GM12878 (cell line): Measurements from ENCODE around the gene LARGE1. TPM values are rescaled to one million over a fixed set of nuclear protein-coding genes. Genes with fewer than 3 reads are reported as not detected.

Experiments
- ATAC-seq: fragments of 200-7000 bp; cut with Tn5 transposase; 3 replicates; pipeline ENCODE4 v1.9.1; 2020; ENCODE audit warnings: mild to moderate bottlenecking, moderate library complexity
- BruUV-seq: library from RNA; stranded (reverse); fragments of 400-500 nt; replicated peaks from 2 replicates; lab custom pipeline; 2021; lab: Mats Ljungman, UMichigan
- CTCF ChIA-PET: fragments of 300-600 bp; sonication (Branson Sonifier 250); formaldehyde crosslinking; extraction: SDS; loops from one replicate; lab custom pipeline; 2021; ENCODE audit warnings: inconsistent platforms; lab: Yijun Ruan, JAX
- POLR2A ChIA-PET: fragments of 350-600 bp; formaldehyde crosslinking; extraction: SDS; loops from one replicate; lab custom pipeline; 2021; ENCODE audit warnings: inconsistent platforms; lab: Charles Lee
- RAD21 ChIA-PET: fragments of 300-600 bp; sonication (Branson Sonifier 250); formaldehyde crosslinking; loops from one replicate; lab custom pipeline; 2023; ENCODE audit warnings: antibody characterized with exemption; ENCODE audit not compliant: unreplicated experiment; lab: Charles Lee
- SMC1A ChIA-PET: fragments of 300-600 bp; sonication (Branson Sonifier 250); formaldehyde crosslinking; loops from one replicate; lab custom pipeline; 2023; ENCODE audit not compliant: unreplicated experiment, uncharacterized antibody; lab: Charles Lee
- DNase-seq: peaks from one replicate; pipeline ENCODE4 v3.0.0-alpha.2; 2011; ENCODE audit warnings: low read depth, low spot score
- FAIRE-seq: peaks from 3 replicates; lab custom pipeline; 2011; peaks lifted over from hg19 to GRCh38; lab: Jason Lieb, UNC
- H2AFZ ChIP-seq: 2 replicates; pipeline ENCODE4 v1.6.0; 2011; ENCODE audit warnings: low read depth, low read length, control low read depth; ENCODE audit not compliant: control insufficient read depth
- H3K27ac ChIP-seq: 2 replicates; pipeline ENCODE4 v1.5.1; 2011; ENCODE audit warnings: control low read depth; ENCODE audit not compliant: control insufficient read depth, insufficient read depth
- H3K27me3 ChIP-seq, 2 experiments: replicated peaks in 1 of 2; 2 replicates each; pipeline versions ENCODE4 v1.6.0 to v1.6.1; 2011; ENCODE audit warnings: low read length in 1 of 2; ENCODE audit not compliant: control insufficient read depth in 2 of 2, insufficient read depth in 2 of 2
- H3K36me3 ChIP-seq, 2 experiments: 2 replicates each; pipeline ENCODE4 v1.5.1; 2011; ENCODE audit warnings: low read length in 1 of 2; ENCODE audit not compliant: control insufficient read depth in 2 of 2, insufficient read depth in 2 of 2
- H3K4me1 ChIP-seq: 2 replicates; pipeline ENCODE4 v1.6.1; 2011; ENCODE audit warnings: mild to moderate bottlenecking, low read length, moderate library complexity, mixed read lengths; ENCODE audit not compliant: control insufficient read depth, insufficient read depth
- H3K4me2 ChIP-seq: 2 replicates; pipeline ENCODE4 v1.6.0; 2011; ENCODE audit warnings: control low read depth; ENCODE audit not compliant: control insufficient read depth, insufficient read depth
- H3K4me3 ChIP-seq: fragments of 200-600 bp; sonication (generic); 2 replicates; pipeline ENCODE4 v1.5.1; 2016
- H3K79me2 ChIP-seq: 2 replicates; pipeline ENCODE4 v1.6.0; 2011; ENCODE audit warnings: low read length; ENCODE audit not compliant: control insufficient read depth, insufficient read depth
- H3K9ac ChIP-seq: 2 replicates; pipeline ENCODE4 v1.8.0; 2011; ENCODE audit warnings: low read length, control low read depth, mixed read lengths; ENCODE audit not compliant: control insufficient read depth, insufficient read depth
- H3K9me3 ChIP-seq: replicated peaks from 3 replicates; pipeline ENCODE4 v1.5.1; 2011; ENCODE audit warnings: mild to moderate bottlenecking, low read length; ENCODE audit not compliant: control insufficient read depth, insufficient read depth
- H4K20me1 ChIP-seq: 2 replicates; pipeline ENCODE4 v1.6.0; 2011; ENCODE audit not compliant: control insufficient read depth, insufficient read depth
- BACH1 ChIP-seq: fragments of 450-650 bp; IDR thresholded peaks from 2 replicates; pipeline ENCODE4 v1.6.1; 2017; ENCODE audit warnings: mild to moderate bottlenecking, borderline replicate concordance
- BMI1 ChIP-seq: fragments of 450-650 bp; IDR thresholded peaks from 2 replicates; pipeline ENCODE4 v1.6.1; 2016; ENCODE audit warnings: mild to moderate bottlenecking, moderate library complexity, borderline replicate concordance
- BRCA1 ChIP-seq: IDR thresholded peaks from 2 replicates; pipeline ENCODE4 v1.6.1; 2011; ENCODE audit warnings: low read depth, low read length, improper control_type of control experiment
- GATAD2B ChIP-seq: fragments of 450-650 bp; conservative IDR thresholded peaks from 2 replicates; pipeline ENCODE4 v1.6.1; 2017; ENCODE audit warnings: low read depth, mild to moderate bottlenecking, moderate library complexity
- HDAC6 ChIP-seq: fragments of 200-600 bp; sonication (generic); IDR thresholded peaks from one replicate; pipeline ENCODE4 v1.8.0; 2017; ENCODE audit warnings: antibody characterized with exemption; ENCODE audit not compliant: unreplicated experiment
- JUND ChIP-seq: IDR thresholded peaks from 2 replicates; pipeline ENCODE4 v1.6.1; 2012; ENCODE audit warnings: low read depth, mild to moderate bottlenecking, low read length, improper control_type of control experiment, moderate library complexity
- LARP7 ChIP-seq: fragments of 450-650 bp; IDR thresholded peaks from 2 replicates; pipeline ENCODE4 v1.6.1; 2017; ENCODE audit warnings: mild to moderate bottlenecking
- WGBS: methylation state at CpG from one replicate; pipeline ENCODE4 v1.1.6; 2016; ENCODE audit warnings: low lambda C conversion rate; ENCODE audit not compliant: insufficient replicate concordance, insufficient coverage; ENCODE audit errors: missing lambda C conversion rate; 5-methylcytosine and 5-hydroxymethylcytosine counted together
- in situ Hi-C: fragments of 300-500 bp; cut with MboI; formaldehyde crosslinking; loops from 9 replicates; pipeline ENCODE4 v1.14.3; 2018; ENCODE audit warnings: mixed read lengths
- intact Hi-C: fragments of 100-400 bp; cut with micrococcal nuclease; formaldehyde crosslinking; loops from one replicate; pipeline ENCODE4 v1.14.2; 2022; ENCODE audit not compliant: unreplicated experiment
- polyA plus RNA-seq, 11 experiments: library from polyadenylated mRNA; depleted of rRNA in 4 of 11; unstranded in 6 of 11; stranded (reverse) in 5 of 11; fragments of >200 nt; fragmentation: Nextera tagmentation in 4 of 11; fragmentation: Illumina TruSeq in 1 of 11; extraction: Ambion mirVana in 4 of 11; extraction: Trizol in 1 of 11; gene quantifications; 1 replicate in 1 of 11; 2 replicates in 10 of 11; pipeline versions ENCODE4 v1.2.1 to v1.2.3, GENCODE V29; 2011 to 2016; ENCODE audit warnings: inconsistent platforms in 2 of 11, missing spikeins in 2 of 11, low read depth in 1 of 11
- total RNA-seq, 4 experiments: library from RNA; depleted of rRNA in 3 of 4; stranded (reverse); fragments of >200 nt in 3 of 4; fragmentation: Illumina TruSeq in 1 of 4; extraction: Trizol in 1 of 4; gene quantifications; 2 replicates each; pipeline versions ENCODE4 v1.2.1 to v1.2.3, GENCODE V29; 2013 to 2021
- TF ChIP-seq, protein P1 (sequence below): fragments of 450-650 bp; IDR thresholded peaks from 2 replicates; pipeline ENCODE4 v1.6.1; 2016; ENCODE audit warnings: mild to moderate bottlenecking
- TF ChIP-seq, protein P2 (sequence below): fragments of 450-650 bp; IDR thresholded peaks from 2 replicates; pipeline ENCODE4 v1.6.1; 2016; ENCODE audit warnings: mild to moderate bottlenecking, moderate library complexity, borderline replicate concordance
- TF ChIP-seq, protein P3 (sequence below), 3 experiments: IDR thresholded peaks in 2 of 3; conservative IDR thresholded peaks in 1 of 3; 2 replicates each; pipeline ENCODE4 v1.5.1; 2011; ENCODE audit warnings: low read depth in 3 of 3, low read length in 3 of 3, mild to moderate bottlenecking in 3 of 3, control low read depth in 2 of 3, moderate library complexity in 2 of 3, inconsistent platforms in 1 of 3, mixed read lengths in 1 of 3; ENCODE audit not compliant: control insufficient read depth in 2 of 3, insufficient read depth in 1 of 3; ENCODE audit errors: extremely low read depth in 1 of 3

The LARGE1 gene
- total and polyA plus RNA-seq, 10 of the 15 experiments (the other 5 are each of a cell fraction or from before 2014, with no cell fraction given) = 3.2 to 41.4 (median 17.3) TPM

DNA sequence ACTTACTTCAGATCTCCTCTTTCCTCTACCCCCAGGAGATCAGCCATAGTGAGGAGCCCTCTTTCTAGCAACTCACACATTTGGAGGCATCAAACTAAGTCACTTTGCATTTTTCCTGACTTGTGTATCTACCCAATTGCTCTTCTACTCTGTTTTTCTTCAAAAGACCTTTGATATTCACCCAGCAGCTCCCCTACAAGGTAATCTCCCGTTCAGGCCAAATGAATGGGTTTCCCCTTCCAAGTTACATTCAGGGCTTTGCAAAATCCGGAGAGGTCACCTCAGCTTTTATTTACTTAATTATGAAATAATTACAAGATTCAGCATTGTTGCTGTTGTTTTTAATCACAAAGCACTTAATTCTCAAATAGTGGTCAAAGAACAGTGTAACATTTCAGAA is 6.1 kb downstream of the LARGE1 start:
- Histone ChIP-seq H3K9me3 (no peaks in the 10 kb centered on the region; the same call in 2 of the 3 replicates), H3K27ac (no peak overlapping the region), H3K27me3 (no peaks in the 10 kb centered on the region), H3K4me1 (peaks cover 3% of the 10 kb centered on the region; the same call in 1 of the 2 replicates), H3K9ac (no peak overlapping the region), H3K4me3 (no peak overlapping the region), H4K20me1 (no peaks in the 10 kb centered on the region), H2AFZ (no peak overlapping the region), H3K36me3 (peaks cover 0 to 7% of the 10 kb centered on the region in 2 experiments; a peak in 1 of 4 replicates), H3K4me2 (no peak overlapping the region), H3K79me2 (peaks cover 45% of the 10 kb centered on the region)
- DNase-seq (no peak), ATAC-seq (no peak), FAIRE-seq (no peak)
- POLR2A ChIA-PET = interaction anchor here (0.8 kb wide), 1 partner anchor 17 kb away, joined by 3 read pairs; no protein-coding TSS in a partner anchor
- BruUV-seq = no TSS peak
- in situ Hi-C loops (loop anchor here (10.0 kb wide), 1 partner anchor 339 kb away; no protein-coding TSS in a partner anchor), intact Hi-C loops (loop anchor here (10.0 kb wide), 1 partner anchor 119 kb away; no protein-coding TSS in a partner anchor)
- SMC1A ChIA-PET = interaction anchor here (0.7 to 1.9 kb wide), 6 partner anchors 9 to 612 kb away, joined by 3 to 10 read pairs (median 3); no protein-coding TSS in a partner anchor
- TF ChIP-seq GATAD2B = no peak
- no peak for TF ChIP-seq BRCA1
- TF ChIP-seq, protein P1, sequence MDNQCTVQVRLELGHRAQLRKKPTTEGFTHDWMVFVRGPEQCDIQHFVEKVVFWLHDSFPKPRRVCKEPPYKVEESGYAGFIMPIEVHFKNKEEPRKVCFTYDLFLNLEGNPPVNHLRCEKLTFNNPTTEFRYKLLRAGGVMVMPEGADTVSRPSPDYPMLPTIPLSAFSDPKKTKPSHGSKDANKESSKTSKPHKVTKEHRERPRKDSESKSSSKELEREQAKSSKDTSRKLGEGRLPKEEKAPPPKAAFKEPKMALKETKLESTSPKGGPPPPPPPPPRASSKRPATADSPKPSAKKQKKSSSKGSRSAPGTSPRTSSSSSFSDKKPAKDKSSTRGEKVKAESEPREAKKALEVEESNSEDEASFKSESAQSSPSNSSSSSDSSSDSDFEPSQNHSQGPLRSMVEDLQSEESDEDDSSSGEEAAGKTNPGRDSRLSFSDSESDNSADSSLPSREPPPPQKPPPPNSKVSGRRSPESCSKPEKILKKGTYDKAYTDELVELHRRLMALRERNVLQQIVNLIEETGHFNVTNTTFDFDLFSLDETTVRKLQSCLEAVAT = no peak
- no peak for TF ChIP-seq BACH1
- TF ChIP-seq, protein P2, sequence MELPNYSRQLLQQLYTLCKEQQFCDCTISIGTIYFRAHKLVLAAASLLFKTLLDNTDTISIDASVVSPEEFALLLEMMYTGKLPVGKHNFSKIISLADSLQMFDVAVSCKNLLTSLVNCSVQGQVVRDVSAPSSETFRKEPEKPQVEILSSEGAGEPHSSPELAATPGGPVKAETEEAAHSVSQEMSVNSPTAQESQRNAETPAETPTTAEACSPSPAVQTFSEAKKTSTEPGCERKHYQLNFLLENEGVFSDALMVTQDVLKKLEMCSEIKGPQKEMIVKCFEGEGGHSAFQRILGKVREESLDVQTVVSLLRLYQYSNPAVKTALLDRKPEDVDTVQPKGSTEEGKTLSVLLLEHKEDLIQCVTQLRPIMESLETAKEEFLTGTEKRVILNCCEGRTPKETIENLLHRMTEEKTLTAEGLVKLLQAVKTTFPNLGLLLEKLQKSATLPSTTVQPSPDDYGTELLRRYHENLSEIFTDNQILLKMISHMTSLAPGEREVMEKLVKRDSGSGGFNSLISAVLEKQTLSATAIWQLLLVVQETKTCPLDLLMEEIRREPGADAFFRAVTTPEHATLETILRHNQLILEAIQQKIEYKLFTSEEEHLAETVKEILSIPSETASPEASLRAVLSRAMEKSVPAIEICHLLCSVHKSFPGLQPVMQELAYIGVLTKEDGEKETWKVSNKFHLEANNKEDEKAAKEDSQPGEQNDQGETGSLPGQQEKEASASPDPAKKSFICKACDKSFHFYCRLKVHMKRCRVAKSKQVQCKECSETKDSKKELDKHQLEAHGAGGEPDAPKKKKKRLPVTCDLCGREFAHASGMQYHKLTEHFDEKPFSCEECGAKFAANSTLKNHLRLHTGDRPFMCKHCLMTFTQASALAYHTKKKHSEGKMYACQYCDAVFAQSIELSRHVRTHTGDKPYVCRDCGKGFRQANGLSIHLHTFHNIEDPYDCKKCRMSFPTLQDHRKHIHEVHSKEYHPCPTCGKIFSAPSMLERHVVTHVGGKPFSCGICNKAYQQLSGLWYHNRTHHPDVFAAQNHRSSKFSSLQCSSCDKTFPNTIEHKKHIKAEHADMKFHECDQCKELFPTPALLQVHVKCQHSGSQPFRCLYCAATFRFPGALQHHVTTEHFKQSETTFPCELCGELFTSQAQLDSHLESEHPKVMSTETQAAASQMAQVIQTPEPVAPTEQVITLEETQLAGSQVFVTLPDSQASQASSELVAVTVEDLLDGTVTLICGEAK = no peak
- TF ChIP-seq, protein P3, sequence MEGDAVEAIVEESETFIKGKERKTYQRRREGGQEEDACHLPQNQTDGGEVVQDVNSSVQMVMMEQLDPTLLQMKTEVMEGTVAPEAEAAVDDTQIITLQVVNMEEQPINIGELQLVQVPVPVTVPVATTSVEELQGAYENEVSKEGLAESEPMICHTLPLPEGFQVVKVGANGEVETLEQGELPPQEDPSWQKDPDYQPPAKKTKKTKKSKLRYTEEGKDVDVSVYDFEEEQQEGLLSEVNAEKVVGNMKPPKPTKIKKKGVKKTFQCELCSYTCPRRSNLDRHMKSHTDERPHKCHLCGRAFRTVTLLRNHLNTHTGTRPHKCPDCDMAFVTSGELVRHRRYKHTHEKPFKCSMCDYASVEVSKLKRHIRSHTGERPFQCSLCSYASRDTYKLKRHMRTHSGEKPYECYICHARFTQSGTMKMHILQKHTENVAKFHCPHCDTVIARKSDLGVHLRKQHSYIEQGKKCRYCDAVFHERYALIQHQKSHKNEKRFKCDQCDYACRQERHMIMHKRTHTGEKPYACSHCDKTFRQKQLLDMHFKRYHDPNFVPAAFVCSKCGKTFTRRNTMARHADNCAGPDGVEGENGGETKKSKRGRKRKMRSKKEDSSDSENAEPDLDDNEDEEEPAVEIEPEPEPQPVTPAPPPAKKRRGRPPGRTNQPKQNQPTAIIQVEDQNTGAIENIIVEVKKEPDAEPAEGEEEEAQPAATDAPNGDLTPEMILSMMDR (IDR thresholded peaks at IDR 0.05 in 2 of 3, conservative IDR thresholded peaks at IDR 0.05 in 1 of 3; ENCODE audit: control insufficient read depth in 2 of 3, extremely low read depth in 1 of 3, insufficient read depth in 1 of 3, low read depth in 3 of 3, low read length in 3 of 3) = no peak
- TF ChIP-seq HDAC6 = no peak
- TF ChIP-seq JUND = no peak
- TF ChIP-seq BMI1 = no peak
- no peak for TF ChIP-seq LARP7
- 91% methylated on average over 2 of the region's 2 CpGs for WGBS
- RAD21 ChIA-PET = interaction anchor here (0.8 to 1.3 kb wide), 4 partner anchors 39 to 612 kb away, joined by 3 read pairs; no protein-coding TSS in a partner anchor
- CTCF ChIA-PET = interaction anchor here (0.6 to 1.4 kb wide), 3 partner anchors 9 to 49 kb away, joined by 3 to 4 read pairs (median 3); no protein-coding TSS in a partner anchor
